HepG2 (cell line): ENCODE data around the gene LTB4R. TPM values are rescaled to one million over a fixed set of nuclear protein-coding genes. Genes with fewer than 3 reads are reported as not detected.
A peak's percentile ranks its signal among the peaks of the same experiment; 100 is the strongest.

Experiments used
- ATAC-seq: fragments of 200-7000 bp; cut with Tn5 transposase; 3 replicates; pipeline ENCODE4 v1.9.1; 2020; ENCODE audit warnings: mild to moderate bottlenecking, moderate library complexity
- BruUV-seq: library from RNA; stranded (reverse); fragments of 400-500 nt; replicated peaks from 2 replicates; lab custom pipeline; 2021; lab: Mats Ljungman, UMichigan
- CTCF ChIA-PET: fragments of 300-600 bp; formaldehyde crosslinking; extraction: SDS; loops from one replicate; lab custom pipeline; 2021; ENCODE audit warnings: low total read pairs, inconsistent platforms, low intra/inter-chr PET ratio; lab: Yijun Ruan, JAX
- POLR2A ChIA-PET: fragments of 350-600 bp; sonication (Branson Sonifier 250); formaldehyde crosslinking; loops from one replicate; lab custom pipeline; 2020; ENCODE audit warnings: antibody characterized with exemption, inconsistent platforms; lab: Yijun Ruan, JAX
- DNase-seq: peaks from one replicate; pipeline ENCODE4 v3.0.0-alpha.2; 2015; ENCODE audit warnings: low spot score
- FAIRE-seq: peaks from 3 replicates; lab custom pipeline; 2011; peaks lifted over from hg19 to GRCh38; lab: Jason Lieb, UNC
- H2AFZ ChIP-seq: one replicate; pipeline ENCODE4 v1.6.1; 2011; ENCODE audit warnings: low read length, inconsistent platforms
- H3K27ac ChIP-seq: fragments of 300-600 bp; 3 replicates; pipeline ENCODE4 v1.8.0; 2011; ENCODE audit warnings: mixed run types, mild to moderate bottlenecking, mixed read lengths, low read length, inconsistent platforms; ENCODE audit not compliant: insufficient read depth; ENCODE audit errors: extremely low read length
- H3K27me3 ChIP-seq, 2 experiments: fragments of 200-600 bp in 1 of 2; 2 replicates in 1 of 2; 3 replicates in 1 of 2; pipeline versions ENCODE4 v1.6.0 to v1.8.0; 2011; ENCODE audit warnings: low read length in 2 of 2, mild to moderate bottlenecking in 2 of 2, moderate library complexity in 2 of 2, inconsistent platforms in 1 of 2; ENCODE audit not compliant: insufficient read depth in 2 of 2, control insufficient read depth in 1 of 2
- H3K36me3 ChIP-seq, 2 experiments: fragments of 200-600 bp in 1 of 2; replicated peaks in 1 of 2; 2 replicates in 1 of 2; 3 replicates in 1 of 2; pipeline versions ENCODE4 v1.5.1 to v1.8.0; 2011; ENCODE audit warnings: low read length in 2 of 2, inconsistent platforms in 1 of 2; ENCODE audit not compliant: insufficient read depth in 2 of 2, control insufficient read depth in 1 of 2
- H3K4me1 ChIP-seq: 2 replicates; pipeline ENCODE4 v1.5.1; 2012; ENCODE audit warnings: low read length, inconsistent platforms; ENCODE audit not compliant: insufficient read depth
- H3K4me2 ChIP-seq: 2 replicates; pipeline ENCODE4 v1.6.0; 2011; ENCODE audit warnings: low read depth, low read length, inconsistent platforms
- H3K4me3 ChIP-seq, 3 experiments: fragments of 200-600 bp in 1 of 3; sonication (generic), shearing (Covaris generic) in 1 of 3; replicated peaks in 1 of 3; 2 replicates each; pipeline ENCODE4 v1.5.1; 2011 to 2016; ENCODE audit warnings: low read length in 3 of 3, inconsistent platforms in 2 of 3, low read depth in 2 of 3, mild to moderate bottlenecking in 2 of 3, control low read depth in 1 of 3, mixed read lengths in 1 of 3; ENCODE audit not compliant: insufficient read depth in 1 of 3
- H3K79me2 ChIP-seq: one replicate; pipeline ENCODE4 v1.6.1; 2011; ENCODE audit warnings: low read length, inconsistent platforms; ENCODE audit not compliant: insufficient read depth
- H3K9ac ChIP-seq: 2 replicates; pipeline ENCODE4 v1.6.0; 2011; ENCODE audit warnings: mild to moderate bottlenecking, low read depth, low read length, inconsistent platforms; ENCODE audit not compliant: insufficient read depth
- H3K9me3 ChIP-seq: 2 replicates; pipeline ENCODE4 v1.5.1; 2012; ENCODE audit warnings: mild to moderate bottlenecking, low read length
- H4K20me1 ChIP-seq: 2 replicates; pipeline ENCODE4 v1.6.0; 2011; ENCODE audit warnings: inconsistent platforms, mild to moderate bottlenecking, low read length, moderate library complexity; ENCODE audit not compliant: insufficient read depth
- DNMT3B ChIP-seq: conservative IDR thresholded peaks from 2 replicates; pipeline ENCODE4 v1.6.1; 2016; ENCODE audit warnings: missing biosample characterization, control low read depth
- NFIB ChIP-seq: sonication (generic); formaldehyde crosslinking; IDR thresholded peaks from 2 replicates; pipeline ENCODE4 v1.9.0; 2021; ENCODE audit warnings: missing genetic modification reagents, mild to moderate bottlenecking, borderline replicate concordance
- POGZ ChIP-seq: sonication (generic); formaldehyde crosslinking; IDR thresholded peaks from 2 replicates; pipeline ENCODE4 v1.4.0; 2020; ENCODE audit warnings: mild to moderate bottlenecking, missing genetic modification reagents
- SMAD3 ChIP-seq: sonication (generic); formaldehyde crosslinking; IDR thresholded peaks from 2 replicates; pipeline ENCODE4 v1.4.0; 2020; ENCODE audit warnings: missing genetic modification reagents
- SRF ChIP-seq: IDR thresholded peaks from 2 replicates; pipeline ENCODE4 v1.6.1; 2011; ENCODE audit warnings: mild to moderate bottlenecking, low read depth, low read length, moderate library complexity
- YEATS4 ChIP-seq: sonication (generic); formaldehyde crosslinking; IDR thresholded peaks from 2 replicates; pipeline ENCODE4 v1.4.0; 2020; ENCODE audit warnings: missing genetic modification reagents, borderline replicate concordance
- ZBTB43 ChIP-seq: sonication (generic); formaldehyde crosslinking; conservative IDR thresholded peaks from 2 replicates; pipeline ENCODE4 v1.4.0; 2020; ENCODE audit warnings: missing genetic modification reagents
- ZNF33A ChIP-seq: sonication (generic); formaldehyde crosslinking; IDR thresholded peaks from 2 replicates; pipeline ENCODE4 v1.5.1; 2020; ENCODE audit warnings: missing genetic modification reagents, mild to moderate bottlenecking, moderate library complexity, borderline replicate concordance
- ZNF550 ChIP-seq: sonication (generic); formaldehyde crosslinking; IDR thresholded peaks from 2 replicates; pipeline ENCODE4 v1.4.0; 2020; ENCODE audit warnings: mild to moderate bottlenecking, missing genetic modification reagents, borderline replicate concordance
- ZNF766 ChIP-seq: sonication (generic); formaldehyde crosslinking; IDR thresholded peaks from 2 replicates; pipeline ENCODE4 v1.5.0; 2020; ENCODE audit warnings: missing genetic modification reagents, borderline replicate concordance
- WGBS: methylation state at CpG from one replicate; pipeline ENCODE4 v1.1.6; 2017; ENCODE audit warnings: low lambda C conversion rate; 5-methylcytosine and 5-hydroxymethylcytosine counted together
- in situ Hi-C: cut with HindIII; loops from 2 replicates; pipeline ENCODE4 v1.10.0; 2017; ENCODE audit warnings: low pct_unique_long_range_greater_than_20kb; ENCODE audit not compliant: extremely low pct_ligation_motif_present
- intact Hi-C: fragments of 100-400 bp; cut with micrococcal nuclease; formaldehyde crosslinking; loops from one replicate; pipeline ENCODE4 v1.10.0; 2022; ENCODE audit not compliant: unreplicated experiment
- polyA plus RNA-seq, 8 experiments: library from polyadenylated mRNA; depleted of rRNA in 3 of 8; stranded (reverse) in 7 of 8; unstranded in 1 of 8; fragments of >200 nt; fragmentation: Illumina TruSeq in 4 of 8; extraction: Trizol in 4 of 8; gene quantifications; 2 replicates each; pipeline versions ENCODE4 v1.2.1 to v1.2.3, GENCODE V29; 2011 to 2016; ENCODE audit warnings: low read depth in 4 of 8, missing spikeins in 1 of 8, mixed read lengths in 1 of 8; ENCODE audit not compliant: insufficient read depth in 1 of 8
- total RNA-seq, 5 experiments: library from RNA; depleted of rRNA; stranded (reverse); fragments of >200 nt; fragmentation: Illumina TruSeq; extraction: Trizol; gene quantifications; 2 replicates each; pipeline ENCODE4 v1.2.3, GENCODE V29; 2016; ENCODE audit warnings: low read depth in 1 of 5
- TF ChIP-seq, protein P1 (sequence below): sonication (generic); formaldehyde crosslinking; IDR thresholded peaks from 2 replicates; pipeline ENCODE4 v1.5.0; 2020; ENCODE audit warnings: mild to moderate bottlenecking, missing genetic modification reagents, borderline replicate concordance
- TF ChIP-seq, protein P2 (sequence below): sonication (generic); formaldehyde crosslinking; IDR thresholded peaks from 2 replicates; pipeline ENCODE4 v1.4.0; 2020; ENCODE audit warnings: missing genetic modification reagents
- TF ChIP-seq, protein P3 (sequence below): sonication (generic); formaldehyde crosslinking; IDR thresholded peaks from 2 replicates; pipeline ENCODE4 v1.5.1; 2020; ENCODE audit warnings: mild to moderate bottlenecking, missing genetic modification reagents, borderline replicate concordance
- TF ChIP-seq, protein P4 (sequence below): sonication (generic); formaldehyde crosslinking; IDR thresholded peaks from 2 replicates; pipeline ENCODE4 v1.8.0; 2022; ENCODE audit warnings: missing genetic modification reagents, mild to moderate bottlenecking, inconsistent platforms, borderline replicate concordance

Gene LTB4R
- total and polyA plus RNA-seq, 2 of the 13 experiments (the other 11 are each of a cell fraction or from before 2014, with no cell fraction given) = 3.2 to 8.2 TPM

GRCh38 chr14:24331731-24332267 lies 20.5 kb downstream of the LTB4R start:
- DNase-seq = no peak
- no TSS peak for BruUV-seq
- Histone ChIP-seq H3K9ac (no peak overlapping the region), H3K79me2 (no peaks in the 10 kb centered on the region), H3K4me1 (peaks cover 30% of the 10 kb centered on the region), H2AFZ (no peak overlapping the region), H3K27ac (no peak overlapping the region), H4K20me1 (no peaks in the 10 kb centered on the region), H3K36me3 (no peaks in the 10 kb centered on the region), H3K27me3 (peaks cover 29 to 84% of the 10 kb centered on the region in 2 experiments), H3K4me2 (peak overlapping the region; percentile 92), H3K9me3 (no peaks in the 10 kb centered on the region), H3K4me3 (peak overlapping the region in 1 of 3 experiments; percentile 70; a peak in 2 of 6 replicates)
- ATAC-seq = peak; percentile 14
- ChIA-PET POLR2A (interaction anchor here (1.0 to 4.3 kb wide), 10 partner anchors 13 to 111 kb away, joined by 3 to 98 read pairs (median 12); partner anchors contain the start of genes CBLN3, CIDEB, DHRS1 and KHNYN), CTCF (interaction anchor here (0.7 to 10.2 kb wide), 9 partner anchors 18 to 110 kb away, joined by 3 to 235 read pairs (median 6); partner anchors contain the start of genes CBLN3, CIDEB, DHRS1 and KHNYN)
- WGBS = 47% methylated on average over 26 of the region's 26 CpGs
- intact Hi-C loops (loop anchor here (1.0 to 5.0 kb wide), 3 partner anchors 89 to 1564 kb away; partner anchors contain the start of genes OXA1L and TINF2), in situ Hi-C loops (loop anchor here (5.0 kb wide), 1 partner anchor 101 kb away; no protein-coding TSS in a partner anchor)
- no peak for FAIRE-seq
- no peak for TF ChIP-seq ZNF33A (CRISPR knock-in tag)
- TF ChIP-seq ZBTB43 (CRISPR knock-in tag) = no peak
- no peak for TF ChIP-seq POGZ (CRISPR knock-in tag)
- TF ChIP-seq ZNF550 = peak; percentile 87
- TF ChIP-seq, protein P1, sequence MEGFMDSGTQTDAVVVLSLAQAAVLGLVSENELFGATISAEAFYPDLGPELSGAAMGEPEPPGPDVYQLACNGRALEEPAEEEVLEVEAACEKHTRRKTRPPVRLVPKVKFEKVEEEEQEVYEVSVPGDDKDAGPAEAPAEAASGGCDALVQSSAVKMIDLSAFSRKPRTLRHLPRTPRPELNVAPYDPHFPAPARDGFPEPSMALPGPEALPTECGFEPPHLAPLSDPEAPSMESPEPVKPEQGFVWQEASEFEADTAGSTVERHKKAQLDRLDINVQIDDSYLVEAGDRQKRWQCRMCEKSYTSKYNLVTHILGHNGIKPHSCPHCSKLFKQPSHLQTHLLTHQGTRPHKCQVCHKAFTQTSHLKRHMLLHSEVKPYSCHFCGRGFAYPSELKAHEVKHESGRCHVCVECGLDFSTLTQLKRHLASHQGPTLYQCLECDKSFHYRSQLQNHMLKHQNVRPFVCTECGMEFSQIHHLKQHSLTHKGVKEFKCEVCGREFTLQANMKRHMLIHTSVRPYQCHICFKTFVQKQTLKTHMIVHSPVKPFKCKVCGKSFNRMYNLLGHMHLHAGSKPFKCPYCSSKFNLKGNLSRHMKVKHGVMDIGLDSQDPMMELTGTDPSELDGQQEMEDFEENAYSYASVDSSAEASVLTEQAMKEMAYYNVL (CRISPR knock-in tag) = no peak
- TF ChIP-seq SMAD3 (CRISPR knock-in tag) = no peak
- TF ChIP-seq, protein P2, sequence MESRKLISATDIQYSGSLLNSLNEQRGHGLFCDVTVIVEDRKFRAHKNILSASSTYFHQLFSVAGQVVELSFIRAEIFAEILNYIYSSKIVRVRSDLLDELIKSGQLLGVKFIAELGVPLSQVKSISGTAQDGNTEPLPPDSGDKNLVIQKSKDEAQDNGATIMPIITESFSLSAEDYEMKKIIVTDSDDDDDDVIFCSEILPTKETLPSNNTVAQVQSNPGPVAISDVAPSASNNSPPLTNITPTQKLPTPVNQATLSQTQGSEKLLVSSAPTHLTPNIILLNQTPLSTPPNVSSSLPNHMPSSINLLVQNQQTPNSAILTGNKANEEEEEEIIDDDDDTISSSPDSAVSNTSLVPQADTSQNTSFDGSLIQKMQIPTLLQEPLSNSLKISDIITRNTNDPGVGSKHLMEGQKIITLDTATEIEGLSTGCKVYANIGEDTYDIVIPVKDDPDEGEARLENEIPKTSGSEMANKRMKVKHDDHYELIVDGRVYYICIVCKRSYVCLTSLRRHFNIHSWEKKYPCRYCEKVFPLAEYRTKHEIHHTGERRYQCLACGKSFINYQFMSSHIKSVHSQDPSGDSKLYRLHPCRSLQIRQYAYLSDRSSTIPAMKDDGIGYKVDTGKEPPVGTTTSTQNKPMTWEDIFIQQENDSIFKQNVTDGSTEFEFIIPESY (CRISPR knock-in tag) = peak; percentile 90
- TF ChIP-seq NFIB (CRISPR knock-in tag) = 0 out of 2 replicates have a peak, but pooled peaks have one; percentile 78
- TF ChIP-seq ZNF766 = peak; percentile 79; the same call in 1 of the 2 replicates
- TF ChIP-seq, protein P3, sequence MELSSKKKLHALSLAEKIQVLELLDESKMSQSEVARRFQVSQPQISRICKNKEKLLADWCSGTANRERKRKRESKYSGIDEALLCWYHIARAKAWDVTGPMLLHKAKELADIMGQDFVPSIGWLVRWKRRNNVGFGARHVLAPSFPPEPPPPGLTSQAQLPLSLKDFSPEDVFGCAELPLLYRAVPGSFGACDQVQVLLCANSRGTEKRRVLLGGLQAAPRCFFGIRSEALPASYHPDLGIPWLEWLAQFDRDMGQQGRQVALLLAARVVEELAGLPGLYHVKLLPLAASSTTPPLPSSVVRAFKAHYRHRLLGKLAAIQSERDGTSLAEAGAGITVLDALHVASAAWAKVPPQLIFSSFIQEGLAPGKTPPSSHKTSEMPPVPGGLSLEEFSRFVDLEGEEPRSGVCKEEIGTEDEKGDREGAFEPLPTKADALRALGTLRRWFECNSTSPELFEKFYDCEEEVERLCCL = no peak
- TF ChIP-seq, protein P4, sequence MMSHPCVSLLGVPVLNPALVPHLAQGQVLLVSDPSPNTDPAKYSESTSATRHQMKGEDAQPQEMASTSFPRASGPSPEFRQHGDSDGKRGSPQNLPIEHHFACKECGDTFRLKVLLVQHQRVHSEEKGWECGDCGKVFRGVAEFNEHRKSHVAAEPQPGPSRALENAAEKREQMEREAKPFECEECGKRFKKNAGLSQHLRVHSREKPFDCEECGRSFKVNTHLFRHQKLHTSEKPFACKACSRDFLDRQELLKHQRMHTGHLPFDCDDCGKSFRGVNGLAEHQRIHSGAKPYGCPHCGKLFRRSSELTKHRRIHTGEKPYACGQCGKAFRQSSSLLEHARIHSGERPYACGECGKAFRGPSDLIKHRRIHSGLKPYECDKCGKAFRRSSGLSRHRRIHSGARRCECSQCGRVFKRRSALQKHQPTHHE (CRISPR knock-in tag) = 0 out of 2 replicates have a peak, but pooled peaks have one; percentile 61
- TF ChIP-seq DNMT3B (CRISPR knock-in tag) = no peak
- TF ChIP-seq SRF = no peak
- no peak for TF ChIP-seq YEATS4
